ENCODE results near the gene BMP8B.
"Not testable (repeated sequence)": the region's sequence is repeated elsewhere in the genome, so short reads cannot be mapped to it uniquely, and the experiment has no call there.

DNA sequence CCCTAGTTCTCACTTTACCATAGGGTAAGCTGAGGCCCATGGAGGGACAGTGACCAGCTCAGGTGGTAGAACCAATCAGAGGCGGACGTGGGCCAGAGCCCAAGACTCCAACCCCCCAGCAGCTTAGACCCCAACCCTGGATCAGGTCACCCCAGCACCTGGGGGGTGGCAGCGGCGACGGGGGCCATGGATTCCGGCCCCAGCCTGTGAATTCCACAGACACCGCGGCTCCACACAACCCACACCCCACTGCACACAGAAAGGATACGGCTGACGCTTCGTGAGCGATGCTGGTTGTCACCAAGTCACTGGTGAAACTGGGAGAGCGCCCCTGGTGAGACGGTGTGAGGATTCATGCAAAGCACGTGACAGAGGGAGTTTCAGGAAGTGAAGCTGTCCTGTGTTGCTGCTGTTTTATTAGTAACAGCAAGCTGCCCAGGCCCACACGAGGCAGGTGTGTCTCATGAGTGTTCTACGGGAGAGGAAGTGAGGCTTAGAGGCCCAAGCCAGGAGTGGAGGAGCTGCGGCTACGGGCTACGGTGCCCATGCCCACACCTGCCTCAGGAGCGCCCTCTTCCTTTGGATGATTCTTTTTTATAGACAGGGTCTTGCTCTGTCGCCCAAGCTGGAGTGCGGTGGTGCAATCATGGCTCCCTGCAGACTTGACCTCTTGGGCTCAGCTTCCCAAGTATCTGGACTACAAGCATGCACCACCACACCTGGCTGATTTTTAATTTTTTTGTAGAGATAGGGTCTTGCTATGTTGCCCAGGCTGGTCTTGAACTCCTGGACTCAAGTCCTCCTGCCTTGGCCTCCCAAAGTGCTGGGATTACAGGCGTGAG lies 28.6 kb upstream of the BMP8B start:
- TF ChIP-seq, protein P1, sequence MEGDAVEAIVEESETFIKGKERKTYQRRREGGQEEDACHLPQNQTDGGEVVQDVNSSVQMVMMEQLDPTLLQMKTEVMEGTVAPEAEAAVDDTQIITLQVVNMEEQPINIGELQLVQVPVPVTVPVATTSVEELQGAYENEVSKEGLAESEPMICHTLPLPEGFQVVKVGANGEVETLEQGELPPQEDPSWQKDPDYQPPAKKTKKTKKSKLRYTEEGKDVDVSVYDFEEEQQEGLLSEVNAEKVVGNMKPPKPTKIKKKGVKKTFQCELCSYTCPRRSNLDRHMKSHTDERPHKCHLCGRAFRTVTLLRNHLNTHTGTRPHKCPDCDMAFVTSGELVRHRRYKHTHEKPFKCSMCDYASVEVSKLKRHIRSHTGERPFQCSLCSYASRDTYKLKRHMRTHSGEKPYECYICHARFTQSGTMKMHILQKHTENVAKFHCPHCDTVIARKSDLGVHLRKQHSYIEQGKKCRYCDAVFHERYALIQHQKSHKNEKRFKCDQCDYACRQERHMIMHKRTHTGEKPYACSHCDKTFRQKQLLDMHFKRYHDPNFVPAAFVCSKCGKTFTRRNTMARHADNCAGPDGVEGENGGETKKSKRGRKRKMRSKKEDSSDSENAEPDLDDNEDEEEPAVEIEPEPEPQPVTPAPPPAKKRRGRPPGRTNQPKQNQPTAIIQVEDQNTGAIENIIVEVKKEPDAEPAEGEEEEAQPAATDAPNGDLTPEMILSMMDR (IDR thresholded peaks at IDR 0.05 in 4 of 5, conservative IDR thresholded peaks at IDR 0.05 in 1 of 5), result peak in 1 of 5 experiments; percentile 3
- TF ChIP-seq POLR2A (IDR thresholded peaks at IDR 0.05), result not testable (repeated sequence)

All from gastrocnemius medialis (tissue), 4 donors.